Fibroblast of the aortic adventitia (primary cell): ENCODE results near the gene CFAP298. TPM values are rescaled to one million over a fixed set of nuclear protein-coding genes. Genes with fewer than 3 reads are reported as not detected.

ENCODE experiments used
- DNase-seq: peaks from one replicate; pipeline ENCODE4 v3.0.0-alpha.2; 2010; ENCODE audit warnings: low read depth
- H3K4me3 ChIP-seq: 2 replicates; pipeline ENCODE4 v1.5.1; 2011; ENCODE audit warnings: low read depth, mild to moderate bottlenecking, control low read depth, low read length, moderate library complexity
- CTCF ChIP-seq: IDR thresholded peaks from 2 replicates; pipeline ENCODE4 v1.5.1; 2011; ENCODE audit warnings: mild to moderate bottlenecking, low read length, control low read depth, inconsistent platforms; ENCODE audit not compliant: insufficient read depth
- total RNA-seq: library from RNA; depleted of rRNA; stranded (reverse); fragments of >200 nt; gene quantifications from 2 replicates; pipeline ENCODE4 v1.2.3, GENCODE V29; 2012; ENCODE audit warnings: low replicate concordance

Gene CFAP298
- total RNA-seq, 1 donor, result 17.9 TPM

DNA sequence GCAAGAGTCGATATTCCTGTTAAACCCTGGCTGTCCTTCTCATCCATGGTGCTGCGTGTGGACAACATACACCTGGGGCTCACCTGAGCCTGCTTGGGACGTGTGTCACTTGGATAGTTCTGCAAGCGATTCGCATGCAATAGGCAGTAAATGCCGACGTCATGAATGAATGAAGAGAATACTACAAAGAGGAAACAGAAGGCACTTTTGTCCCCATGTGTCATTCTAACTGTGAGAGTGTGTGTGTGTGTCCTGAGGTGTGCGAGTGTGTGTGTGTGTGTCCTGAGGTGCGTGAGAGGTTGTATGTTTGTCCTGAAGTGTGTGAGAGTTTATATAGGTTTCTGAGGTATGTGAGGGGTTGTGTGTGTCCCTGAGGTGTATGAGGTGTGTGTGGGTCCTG is 26.2 kb downstream of the CFAP298 start:
- no peak for TF ChIP-seq CTCF
- no peak for DNase-seq
- no peak overlapping the region for H3K4me3 ChIP-seq

GRCh38 chr21:32585042-32585710 is 27.0 kb downstream of the CFAP298 start, which contains the start of gene TCP10L:
TCP10L (minus strand) TSS chr21:32585523; CDS start chr21:32584304, 1,219 bp downstream.
- TF ChIP-seq CTCF, result no peak
- no peak for DNase-seq

GRCh38 chr21:32584472-32584871 is 27.7 kb downstream of the CFAP298 start:
- H3K4me3 ChIP-seq, result no peak overlapping the region
- TF ChIP-seq CTCF, result no peak
- DNase-seq, result no peak

More at GRCh38 chr21:32585042-32585710, 27.0 kb downstream of the CFAP298 start, which contains the start of gene TCP10L:
- H3K4me3 ChIP-seq, result no peak within 1 kb of the TSS

DNA sequence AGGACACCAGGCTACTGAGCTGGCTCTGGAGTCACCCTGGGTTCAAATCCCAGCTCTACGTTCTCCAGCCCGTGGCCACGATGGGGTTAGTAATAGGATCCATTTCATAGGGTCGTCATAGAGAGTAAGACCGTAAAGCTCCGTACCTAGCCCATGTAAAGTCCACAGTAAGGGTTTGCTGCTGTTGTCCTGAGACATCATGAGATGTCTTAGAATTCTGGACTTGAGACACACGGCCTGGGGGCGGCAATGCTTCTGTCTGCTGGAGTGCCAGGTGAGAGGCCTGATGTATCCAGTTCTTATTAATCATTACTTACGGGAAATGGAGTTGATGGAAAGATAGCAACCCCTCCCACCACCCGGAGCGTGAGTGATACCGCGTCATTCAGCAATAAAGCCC is 30.4 kb downstream of the CFAP298 start:
- no peak overlapping the region for H3K4me3 ChIP-seq
- no peak for TF ChIP-seq CTCF

GRCh38 chr21:32580949-32581348 is 31.2 kb downstream of the CFAP298 start:
- no peak for DNase-seq
- TF ChIP-seq CTCF, result no peak
- no peak overlapping the region for H3K4me3 ChIP-seq

More for the DNA sequence above, 30.4 kb downstream of the CFAP298 start:
- no peak for DNase-seq

- peak; percentile 30 for TF ChIP-seq CTCF
- DNase-seq, result peak; percentile 7
- no peak overlapping the region for H3K4me3 ChIP-seq
These were observed 34.0 kb downstream of the CFAP298 start for GRCh38 chr21:32578107-32578691.
